Measurements from ENCODE around the gene MKRN2OS.
A peak's percentile ranks its signal among the peaks of the same experiment; 100 is the strongest.

Gene MKRN2OS

DNA sequence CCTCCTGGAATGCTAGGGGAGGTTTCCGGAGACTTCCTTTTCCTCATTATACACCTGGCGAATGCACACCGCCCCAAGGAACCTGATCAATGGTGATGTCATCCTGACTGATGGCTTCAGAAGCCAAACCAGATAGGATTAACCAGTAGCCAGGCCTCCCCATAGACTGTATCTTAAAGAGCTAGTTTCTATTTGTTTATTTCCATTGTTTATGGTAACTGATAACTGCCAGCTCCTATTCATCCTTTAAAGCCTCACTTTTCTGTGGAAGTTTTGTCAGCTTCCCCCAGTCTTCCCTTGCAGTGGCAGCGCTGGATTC, at the start of gene MKRN2OS:
Gene MKRN2OS, minus strand, starts transcription at position 27 of the 319 bp plus-strand sequence. CDS start 35 bp downstream, outside the sequence.
- no peak within 1 kb of the TSS for H3K27ac ChIP-seq
- H4K20me1 ChIP-seq, result no peaks in the 10 kb centered on the region
- no peaks in the 10 kb centered on the region for H3K9me3 ChIP-seq (replicated peaks in 1 of 11)
- no peak within 1 kb of the TSS for H3K4me3 ChIP-seq
- TF ChIP-seq Cebpa-rat (IDR thresholded peaks at IDR 0.05), result no peak
- no peak within 1 kb of the TSS for H3K4me2 ChIP-seq
- H3K27me3 ChIP-seq, result no peaks in the 10 kb centered on the region
- peaks cover 6 to 27% (median 17%) of the 10 kb centered on the region in 11 experiments; a peak in 17 of 22 replicates for H3K36me3 ChIP-seq
- no peak within 1 kb of the TSS for H3K9ac ChIP-seq
- peaks cover 0 to 6% (median 0%) of the 10 kb centered on the region in 10 experiments; a peak in 3 of 20 replicates for H3K4me1 ChIP-seq

DNA sequence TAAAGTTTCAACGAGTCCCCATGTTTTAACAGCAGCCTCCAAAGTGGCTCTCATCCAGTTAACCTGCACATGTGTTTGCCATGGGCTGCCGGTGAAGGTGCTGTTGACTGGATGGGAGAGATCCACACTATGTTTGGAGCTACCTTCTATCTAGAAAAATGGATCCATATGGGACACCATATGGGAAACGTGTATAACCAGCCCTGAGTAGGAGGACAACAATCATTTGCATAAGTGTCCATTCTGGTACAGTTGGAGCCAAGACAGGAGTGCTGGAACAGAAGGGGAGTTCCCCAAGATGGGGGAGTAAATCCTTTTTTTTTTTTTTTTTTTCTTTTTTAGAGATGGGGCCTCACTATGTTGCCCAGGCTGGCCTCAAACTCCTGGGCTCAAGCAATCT, 48.2 kb upstream of the MKRN2OS start:
- no peak overlapping the region for H3K9ac ChIP-seq
- H3K27me3 ChIP-seq, result no peaks in the 10 kb centered on the region
- H3K9me3 ChIP-seq (replicated peaks in 1 of 11), result no peaks in the 10 kb centered on the region
- peaks cover 39 to 85% (median 64%) of the 10 kb centered on the region in 11 experiments; a peak in 20 of 22 replicates for H4K20me1 ChIP-seq
- no peak overlapping the region for H3K4me3 ChIP-seq
- peaks cover 96 to 100% (median 98%) of the 10 kb centered on the region in 11 experiments for H3K36me3 ChIP-seq
- TF ChIP-seq Cebpa-rat (IDR thresholded peaks at IDR 0.05), result no peak
- no peak overlapping the region for H3K4me2 ChIP-seq
- H3K27ac ChIP-seq, result no peak overlapping the region
- peaks cover 23 to 37% (median 29%) of the 10 kb centered on the region in 10 experiments for H3K4me1 ChIP-seq

- Histone ChIP-seq H3K9me3 (replicated peaks in 1 of 11) (no peaks in the 10 kb centered on the region), H3K36me3 (peaks cover 96 to 100% (median 98%) of the 10 kb centered on the region in 11 experiments), H3K4me1 (peaks cover 23 to 37% (median 29%) of the 10 kb centered on the region in 10 experiments), H3K4me2 (peak overlapping the region in 10 of 11 experiments; percentile 1 to 71 (median 29); a peak in 14 of 22 replicates), H3K27ac (no peak overlapping the region), H3K4me3 (no peak overlapping the region), H4K20me1 (peaks cover 41 to 88% (median 72%) of the 10 kb centered on the region in 11 experiments; a peak in 20 of 22 replicates), H3K27me3 (no peaks in the 10 kb centered on the region), H3K9ac (no peak overlapping the region; a peak in 1 of 22 replicates)
- TF ChIP-seq Cebpa-rat (IDR thresholded peaks at IDR 0.05), result no peak
These were observed 46.9 kb upstream of the MKRN2OS start for GRCh38 chr3:12591997-12592715.

- Histone ChIP-seq H3K27me3 (no peaks in the 10 kb centered on the region), H3K27ac (peak overlapping the region in 1 of 11 experiments; percentile 19; a peak in 2 of 22 replicates), H3K4me3 (no peak overlapping the region), H3K4me1 (peaks cover 23 to 37% (median 29%) of the 10 kb centered on the region in 10 experiments), H4K20me1 (peaks cover 41 to 89% (median 79%) of the 10 kb centered on the region in 11 experiments; a peak in 20 of 22 replicates), H3K9ac (peak overlapping the region in 1 of 11 experiments; percentile 31; a peak in 2 of 22 replicates), H3K36me3 (peaks cover 96 to 100% (median 97%) of the 10 kb centered on the region in 11 experiments), H3K4me2 (peak overlapping the region in 10 of 11 experiments; percentile 1 to 71 (median 29); a peak in 13 of 22 replicates), H3K9me3 (replicated peaks in 1 of 11) (no peaks in the 10 kb centered on the region)
- TF ChIP-seq Cebpa-rat (IDR thresholded peaks at IDR 0.05), result no peak
These were observed 46.2 kb upstream of the MKRN2OS start for GRCh38 chr3:12591456-12591855.

- H3K27me3 ChIP-seq, result no peaks in the 10 kb centered on the region
- H3K36me3 ChIP-seq, result peaks cover 96 to 100% (median 97%) of the 10 kb centered on the region in 11 experiments
These were observed 44.8 kb upstream of the MKRN2OS start for GRCh38 chr3:12590096-12590495.

DNA sequence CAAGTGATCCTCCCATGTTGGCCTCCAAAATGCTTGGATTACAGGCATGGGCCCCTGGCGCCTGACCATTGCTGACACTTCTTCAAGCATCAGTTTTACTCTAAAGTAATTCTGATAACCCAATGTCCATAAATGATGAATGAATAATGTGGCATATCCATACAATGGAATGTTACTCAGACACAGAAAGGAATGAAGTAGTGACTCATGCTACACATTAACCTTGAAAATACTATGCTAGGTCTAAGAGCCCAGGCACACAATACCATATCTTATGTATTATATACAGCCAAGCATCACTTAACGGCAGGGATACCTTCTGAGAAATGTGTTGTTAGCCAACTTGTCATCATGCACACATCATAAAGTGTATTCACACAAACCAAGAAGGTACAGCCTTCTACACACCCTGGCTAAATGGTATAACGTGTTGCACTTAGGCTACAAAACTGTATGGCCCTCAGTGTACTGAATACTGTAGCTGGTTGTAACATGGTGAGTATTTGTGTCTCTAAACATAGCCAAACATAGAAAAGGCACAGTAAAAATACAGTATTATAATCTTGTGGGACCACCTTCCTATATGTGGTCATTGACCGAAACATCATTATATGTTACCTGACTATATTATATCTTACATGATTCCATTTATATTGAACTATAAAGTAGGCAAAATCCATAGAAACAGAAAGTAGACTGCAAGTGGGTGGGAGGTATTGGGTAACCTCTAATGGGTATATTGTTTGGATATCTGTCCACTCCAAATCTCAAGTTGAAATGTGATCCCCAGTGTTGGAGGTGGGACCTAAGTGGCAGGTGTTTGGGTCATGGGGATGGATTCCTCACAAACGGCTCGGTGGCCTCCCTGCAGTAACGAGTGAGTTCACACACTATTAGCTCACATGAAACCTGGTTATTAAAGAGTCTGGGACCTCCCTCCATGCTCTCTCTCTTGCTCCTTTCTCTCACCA, 43.0 kb upstream of the MKRN2OS start:
- Histone ChIP-seq H3K27me3 (no peaks in the 10 kb centered on the region), H3K4me1 (peaks cover 23 to 32% (median 29%) of the 10 kb centered on the region in 10 experiments), H3K4me2 (no peak overlapping the region), H3K9ac (no peak overlapping the region), H3K4me3 (no peak overlapping the region), H4K20me1 (peaks cover 57 to 96% (median 92%) of the 10 kb centered on the region in 11 experiments), H3K9me3 (replicated peaks in 1 of 11) (no peaks in the 10 kb centered on the region), H3K36me3 (peaks cover 96 to 100% (median 97%) of the 10 kb centered on the region in 11 experiments), H3K27ac (no peak overlapping the region)
- TF ChIP-seq Cebpa-rat (IDR thresholded peaks at IDR 0.05), result no peak

More at GRCh38 chr3:12590096-12590495, 44.8 kb upstream of the MKRN2OS start:
- Histone ChIP-seq H3K9me3 (replicated peaks in 1 of 11) (no peaks in the 10 kb centered on the region), H3K9ac (no peak overlapping the region), H3K4me2 (peak overlapping the region in 4 of 11 experiments; percentile 1 to 71 (median 59); a peak in 5 of 22 replicates), H3K4me1 (peaks cover 23 to 37% (median 29%) of the 10 kb centered on the region in 10 experiments), H3K4me3 (no peak overlapping the region), H4K20me1 (peaks cover 45 to 91% (median 88%) of the 10 kb centered on the region in 11 experiments), H3K27ac (no peak overlapping the region)
- no peak for TF ChIP-seq Cebpa-rat (IDR thresholded peaks at IDR 0.05)

GRCh38 chr3:12586403-12586802, 41.1 kb upstream of the MKRN2OS start:
- Histone ChIP-seq H3K4me2 (no peak overlapping the region), H3K27ac (no peak overlapping the region), H3K4me1 (peaks cover 11 to 21% (median 13%) of the 10 kb centered on the region in 10 experiments), H3K36me3 (peaks cover 98 to 100% (median 99%) of the 10 kb centered on the region in 11 experiments), H3K9ac (no peak overlapping the region), H4K20me1 (peaks cover 51 to 99% (median 96%) of the 10 kb centered on the region in 11 experiments), H3K9me3 (replicated peaks in 1 of 11) (no peaks in the 10 kb centered on the region), H3K4me3 (no peak overlapping the region), H3K27me3 (no peaks in the 10 kb centered on the region)
- no peak for TF ChIP-seq Cebpa-rat (IDR thresholded peaks at IDR 0.05)

GRCh38 chr3:12585970-12586369, 40.7 kb upstream of the MKRN2OS start:
- peaks cover 7 to 21% (median 9%) of the 10 kb centered on the region in 10 experiments; a peak in 18 of 20 replicates for H3K4me1 ChIP-seq
- TF ChIP-seq Cebpa-rat (IDR thresholded peaks at IDR 0.05), result no peak
- H3K9ac ChIP-seq, result no peak overlapping the region
- H3K4me2 ChIP-seq, result no peak overlapping the region
- no peaks in the 10 kb centered on the region for H3K27me3 ChIP-seq
- no peaks in the 10 kb centered on the region for H3K9me3 ChIP-seq (replicated peaks in 1 of 11)
- no peak overlapping the region for H3K27ac ChIP-seq
- H3K36me3 ChIP-seq, result peaks cover 98 to 100% (median 99%) of the 10 kb centered on the region in 11 experiments
- peaks cover 51 to 99% (median 96%) of the 10 kb centered on the region in 11 experiments for H4K20me1 ChIP-seq
- H3K4me3 ChIP-seq, result no peak overlapping the region
